ENCODE data around the gene CDK8. TPM values are rescaled to one million over a fixed set of nuclear protein-coding genes. Genes with fewer than 3 reads are reported as not detected.

Gene CDK8
- total and polyA plus RNA-seq, 9 of the 15 experiments (the other 6 are each of a cell fraction or from before 2014, with no cell fraction given) = 11.3 to 33.7 (median 20.3) TPM

- peak; percentile 49 for TF ChIP-seq PRPF4 (IDR thresholded peaks at IDR 0.05; ENCODE audit: insufficient read depth, low read depth, low read length, poor library complexity, severe bottlenecking)
- no peak for TF ChIP-seq ZNF146 (CRISPR knock-in tag; IDR thresholded peaks at IDR 0.05; ENCODE audit: unreplicated experiment)
- TF ChIP-seq ETV1 (tag; conservative IDR thresholded peaks at IDR 0.05; ENCODE audit: low read depth) = peak; percentile 15; the same call in 1 of the 2 replicates
- TF ChIP-seq POLR3A (IDR thresholded peaks at IDR 0.05; ENCODE audit: borderline replicate concordance, extremely low read depth, insufficient read depth, insufficient read length) = no peak
- no peak for TF ChIP-seq HBP1 (CRISPR knock-in tag; IDR thresholded peaks at IDR 0.05)
- no peak for TF ChIP-seq ZFP91 (CRISPR knock-in tag; IDR thresholded peaks at IDR 0.05)
- TF ChIP-seq CREM (IDR thresholded peaks at IDR 0.05; ENCODE audit: low read depth) = peak; percentile 65
- peak; percentile 58 for TF ChIP-seq NELFE (IDR thresholded peaks at IDR 0.05; ENCODE audit: insufficient read depth, insufficient read length)
- TF ChIP-seq GTF2E2 (tag; IDR thresholded peaks at IDR 0.05) = peak; percentile 84
- TF ChIP-seq ZNF699 (CRISPR knock-in tag; IDR thresholded peaks at IDR 0.05; ENCODE audit: insufficient replicate concordance) = no peak
- peak; percentile 66; the same call in 1 of the 2 replicates for TF ChIP-seq TOE1 (IDR thresholded peaks at IDR 0.05; ENCODE audit: borderline replicate concordance)
- no peak for TF ChIP-seq TOE1 (CRISPR knock-in tag; IDR thresholded peaks at IDR 0.05; ENCODE audit: borderline replicate concordance, low read depth)
- peak; percentile 61; the same call in 1 of the 2 replicates for TF ChIP-seq CREB3L1 (IDR thresholded peaks at IDR 0.05; ENCODE audit: borderline replicate concordance, low read depth)
- TF ChIP-seq JUND (IDR thresholded peaks at IDR 0.05; ENCODE audit: borderline replicate concordance, low read depth, low read length) = peak; percentile 9; the same call in 1 of the 2 replicates
- 0 out of 3 replicates have a peak, but pooled peaks have one; percentile 16 for TF ChIP-seq JUND (tag; IDR thresholded peaks at IDR 0.05; ENCODE audit: borderline replicate concordance, low read depth, low read length)
- TF ChIP-seq, protein P1, sequence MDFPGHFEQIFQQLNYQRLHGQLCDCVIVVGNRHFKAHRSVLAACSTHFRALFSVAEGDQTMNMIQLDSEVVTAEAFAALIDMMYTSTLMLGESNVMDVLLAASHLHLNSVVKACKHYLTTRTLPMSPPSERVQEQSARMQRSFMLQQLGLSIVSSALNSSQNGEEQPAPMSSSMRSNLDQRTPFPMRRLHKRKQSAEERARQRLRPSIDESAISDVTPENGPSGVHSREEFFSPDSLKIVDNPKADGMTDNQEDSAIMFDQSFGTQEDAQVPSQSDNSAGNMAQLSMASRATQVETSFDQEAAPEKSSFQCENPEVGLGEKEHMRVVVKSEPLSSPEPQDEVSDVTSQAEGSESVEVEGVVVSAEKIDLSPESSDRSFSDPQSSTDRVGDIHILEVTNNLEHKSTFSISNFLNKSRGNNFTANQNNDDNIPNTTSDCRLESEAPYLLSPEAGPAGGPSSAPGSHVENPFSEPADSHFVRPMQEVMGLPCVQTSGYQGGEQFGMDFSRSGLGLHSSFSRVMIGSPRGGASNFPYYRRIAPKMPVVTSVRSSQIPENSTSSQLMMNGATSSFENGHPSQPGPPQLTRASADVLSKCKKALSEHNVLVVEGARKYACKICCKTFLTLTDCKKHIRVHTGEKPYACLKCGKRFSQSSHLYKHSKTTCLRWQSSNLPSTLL (IDR thresholded peaks at IDR 0.05) = no peak
- TF ChIP-seq ELF2 (CRISPR knock-in tag; IDR thresholded peaks at IDR 0.05) = peak; percentile 72; the same call in 1 of the 2 replicates
- peak in 1 of 2 experiments; percentile 96; a peak in 2 of 4 replicates for TF ChIP-seq TRIM24 (IDR thresholded peaks at IDR 0.05)
- no peak for TF ChIP-seq NUFIP1 (IDR thresholded peaks at IDR 0.05; ENCODE audit: partially characterized antibody)
- peak; percentile 75 for TF ChIP-seq MBD2 (IDR thresholded peaks at IDR 0.05; ENCODE audit: borderline replicate concordance, low read depth)
- TF ChIP-seq SMAD2 (IDR thresholded peaks at IDR 0.05; ENCODE audit: low read depth, low read length) = no peak
These were observed 32.0 kb upstream of the CDK8 start, which contains the start of gene RNF6 (continued) for GRCh38 chr13:26221721-26222519.

Measured in K562 (cell line).